Sigmoid colon (tissue), 7 donors: ENCODE data around the gene SSTR5. TPM values are rescaled to one million over a fixed set of nuclear protein-coding genes. Genes with fewer than 3 reads are reported as not detected.
A peak's percentile ranks its signal among the peaks of the same experiment; 100 is the strongest.

ENCODE experiments used
- DNase-seq: peaks from one replicate; pipeline ENCODE4 v3.0.0-alpha.2; 2019
- H3K27ac ChIP-seq, 4 donors: fragments of 200-600 bp; sonication (generic); one replicate each; pipeline ENCODE4 v1.5.1; 2016 to 2019; ENCODE audit warnings: mild to moderate bottlenecking in 1 of 4
- H3K27me3 ChIP-seq, 3 donors: fragments of 200-600 bp; sonication (generic); one replicate each; pipeline ENCODE4 v1.5.1; 2019; ENCODE audit warnings: mild to moderate bottlenecking in 1 of 3
- H3K36me3 ChIP-seq, 4 donors: fragments of 200-600 bp; sonication (generic); one replicate each; pipeline ENCODE4 v1.5.1; 2016 to 2019
- H3K4me1 ChIP-seq, 4 donors: fragments of 200-600 bp; sonication (generic); one replicate each; pipeline ENCODE4 v1.5.1; 2017 to 2019
- H3K4me3 ChIP-seq, 4 donors: fragments of 200-600 bp; sonication (generic); one replicate each; pipeline ENCODE4 v1.5.1; 2017 to 2019; ENCODE audit warnings: mild to moderate bottlenecking in 2 of 4, moderate library complexity in 1 of 4
- H3K9me3 ChIP-seq, 4 donors: fragments of 200-600 bp in 3 of 4; sonication (generic) in 3 of 4; one replicate each; pipeline versions ENCODE4 v1.5.1 to v1.6.1; 2013 to 2019
- EP300 ChIP-seq, 4 donors: sonication (generic); formaldehyde crosslinking; IDR thresholded peaks; one replicate each; pipeline ENCODE4 v1.6.1; 2017; ENCODE audit warnings: antibody characterized with exemption in 4 of 4
- POLR2A ChIP-seq, 2 donors: fragments of 450-650 bp; IDR thresholded peaks; one replicate each; pipeline ENCODE4 v1.6.1; 2016; ENCODE audit warnings: antibody characterized with exemption in 2 of 2, mild to moderate bottlenecking in 2 of 2, moderate library complexity in 2 of 2
- POLR2AphosphoS5 ChIP-seq, 4 donors: sonication (generic); formaldehyde crosslinking; IDR thresholded peaks; one replicate each; pipeline ENCODE4 v1.6.1; 2017; ENCODE audit warnings: antibody characterized with exemption in 4 of 4
- WGBS, 2 donors: extraction: QIAGEN DNeasy Blood & Tissue Kit; methylation state at CpG; one replicate each; pipeline ENCODE4 v1.1.7; 2013; 5-methylcytosine and 5-hydroxymethylcytosine counted together
- intact Hi-C: fragments of 100-400 bp; cut with DNase I; formaldehyde crosslinking; loops from one replicate; pipeline ENCODE4 v1.15.1; 2023
- polyA plus RNA-seq, 3 donors: library from polyadenylated mRNA; stranded (reverse); fragments of 200-250 nt; gene quantifications; one replicate each; pipeline ENCODE4 v1.2.3, GENCODE V29; 2013
- total RNA-seq, 4 donors: library from RNA; depleted of rRNA; stranded (reverse); fragments of >200 nt; gene quantifications; one replicate each; pipeline ENCODE4 v1.1.0, GENCODE V29; 2016
- TF ChIP-seq, protein P1 (sequence below), 4 experiments: fragments of 450-650 bp in 3 of 4; fragments of 200-600 bp in 1 of 4; IDR thresholded peaks; one replicate each; pipeline ENCODE4 v1.5.1; 2016 to 2019; ENCODE audit warnings: antibody characterized with exemption in 4 of 4, mild to moderate bottlenecking in 3 of 4, moderate library complexity in 2 of 4
- donor health status: healthy with polysubstance abuse.
- donor health status: Bipolar disorder and iron deficiency.
- donor health status: healthy.

The SSTR5 gene
- total and polyA plus RNA-seq, 7 donors: 0.04 TPM; not detected in 6

DNA sequence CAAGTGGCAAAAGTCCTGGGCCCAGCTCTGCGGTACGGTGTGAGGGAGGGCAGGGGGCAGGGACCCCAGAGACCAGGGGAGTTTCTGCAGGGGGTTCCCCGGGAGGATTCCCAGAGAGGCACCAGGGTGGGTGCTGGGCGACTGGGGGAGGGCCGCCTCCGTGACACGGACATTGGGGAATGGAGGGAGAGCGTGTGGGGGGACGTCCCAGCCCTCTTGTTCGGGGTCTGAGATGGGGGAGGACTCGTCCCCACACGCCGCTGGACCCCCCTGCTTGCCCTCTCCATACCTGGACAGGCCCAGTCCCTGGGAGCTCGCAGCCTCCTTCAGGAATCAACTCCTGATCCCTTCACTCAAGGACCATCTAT, 49.8 kb downstream of the SSTR5 start:
- H3K36me3 ChIP-seq: no peaks in the 10 kb centered on the region
- no peak for DNase-seq
- no peaks in the 10 kb centered on the region for H3K27me3 ChIP-seq
- no peaks in the 10 kb centered on the region for H3K9me3 ChIP-seq
- H3K4me3 ChIP-seq: no peak overlapping the region
- H3K27ac ChIP-seq: no peak overlapping the region
- TF ChIP-seq POLR2A (IDR thresholded peaks at IDR 0.05) (no peak), POLR2AphosphoS5 (IDR thresholded peaks at IDR 0.05) (no peak), EP300 (IDR thresholded peaks at IDR 0.05) (no peak)
- TF ChIP-seq, protein P1, sequence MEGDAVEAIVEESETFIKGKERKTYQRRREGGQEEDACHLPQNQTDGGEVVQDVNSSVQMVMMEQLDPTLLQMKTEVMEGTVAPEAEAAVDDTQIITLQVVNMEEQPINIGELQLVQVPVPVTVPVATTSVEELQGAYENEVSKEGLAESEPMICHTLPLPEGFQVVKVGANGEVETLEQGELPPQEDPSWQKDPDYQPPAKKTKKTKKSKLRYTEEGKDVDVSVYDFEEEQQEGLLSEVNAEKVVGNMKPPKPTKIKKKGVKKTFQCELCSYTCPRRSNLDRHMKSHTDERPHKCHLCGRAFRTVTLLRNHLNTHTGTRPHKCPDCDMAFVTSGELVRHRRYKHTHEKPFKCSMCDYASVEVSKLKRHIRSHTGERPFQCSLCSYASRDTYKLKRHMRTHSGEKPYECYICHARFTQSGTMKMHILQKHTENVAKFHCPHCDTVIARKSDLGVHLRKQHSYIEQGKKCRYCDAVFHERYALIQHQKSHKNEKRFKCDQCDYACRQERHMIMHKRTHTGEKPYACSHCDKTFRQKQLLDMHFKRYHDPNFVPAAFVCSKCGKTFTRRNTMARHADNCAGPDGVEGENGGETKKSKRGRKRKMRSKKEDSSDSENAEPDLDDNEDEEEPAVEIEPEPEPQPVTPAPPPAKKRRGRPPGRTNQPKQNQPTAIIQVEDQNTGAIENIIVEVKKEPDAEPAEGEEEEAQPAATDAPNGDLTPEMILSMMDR (IDR thresholded peaks at IDR 0.05): no peak
- intact Hi-C loops: no loop called here
- peaks cover 0 to 11% (median 5%) of the 10 kb centered on the region in 4 donors for H3K4me1 ChIP-seq
- 75 to 89% methylated on average over 14 of the region's 14 CpGs for WGBS, 2 donors

DNA sequence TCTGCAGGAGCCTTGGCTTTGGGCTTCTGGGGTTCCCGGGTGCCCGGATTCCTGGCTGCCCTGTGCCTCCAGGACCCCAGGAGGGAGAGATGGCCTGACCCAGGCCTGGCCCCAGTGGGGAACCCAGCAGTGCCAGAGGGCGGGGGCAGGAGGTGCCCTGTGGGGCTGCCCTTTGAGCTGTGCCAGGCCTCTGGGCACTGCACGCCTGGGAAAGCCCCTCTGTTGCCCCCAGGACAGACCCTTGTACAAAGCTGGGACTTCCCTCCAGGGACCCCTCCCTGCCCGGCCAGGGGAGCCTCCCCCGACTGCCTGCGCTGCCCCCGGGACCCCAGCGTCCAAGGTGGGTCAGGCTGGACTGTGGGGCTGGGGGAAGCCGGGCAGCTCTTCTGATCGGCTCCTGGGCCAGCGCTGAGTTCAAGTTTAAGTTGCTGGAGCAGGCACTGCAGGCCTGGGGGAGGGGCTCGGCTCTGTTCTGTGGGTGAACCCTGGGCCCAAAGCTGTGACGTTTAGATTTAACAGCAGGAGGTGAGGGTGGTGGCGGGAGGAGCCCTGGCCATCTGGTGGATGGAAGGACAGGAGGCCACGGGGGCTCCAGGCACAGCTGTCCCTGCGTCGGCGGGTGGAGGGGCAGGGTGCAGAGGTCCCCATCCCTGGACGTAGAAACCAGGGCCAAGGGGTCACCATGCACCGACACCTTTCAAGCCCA, 51.1 kb downstream of the SSTR5 start:
- Histone ChIP-seq H3K4me3 (no peak overlapping the region), H3K27me3 (no peaks in the 10 kb centered on the region), H3K27ac (no peak overlapping the region), H3K4me1 (peaks cover 0 to 11% (median 5%) of the 10 kb centered on the region in 4 donors), H3K9me3 (no peaks in the 10 kb centered on the region), H3K36me3 (no peaks in the 10 kb centered on the region)
- no peak for DNase-seq
- 60 to 73% methylated on average over 21 of the region's 21 CpGs for WGBS, 2 donors
- intact Hi-C loops: no loop called here
- TF ChIP-seq, protein P1 (IDR thresholded peaks at IDR 0.05): no peak

- DNase-seq: no peak
- TF ChIP-seq, protein P1 (IDR thresholded peaks at IDR 0.05): no peak
- TF ChIP-seq POLR2A (IDR thresholded peaks at IDR 0.05) (no peak), POLR2AphosphoS5 (IDR thresholded peaks at IDR 0.05) (no peak), EP300 (IDR thresholded peaks at IDR 0.05) (no peak)
- H3K36me3 ChIP-seq: no peaks in the 10 kb centered on the region
- no peaks in the 10 kb centered on the region for H3K9me3 ChIP-seq
- no peaks in the 10 kb centered on the region for H3K27me3 ChIP-seq
- WGBS, 2 donors: 76 to 82% methylated on average over 18 of the region's 18 CpGs
- no peak overlapping the region for H3K4me3 ChIP-seq
- H3K27ac ChIP-seq: no peak overlapping the region
- intact Hi-C loops: no loop called here
- H3K4me1 ChIP-seq: peaks cover 0 to 11% (median 5%) of the 10 kb centered on the region in 4 donors
These were observed 51.7 kb downstream of the SSTR5 start for GRCh38 chr16:1124291-1124690.

GRCh38 chr16:1124795-1125194, 52.2 kb downstream of the SSTR5 start:
- no peak for DNase-seq
- 85 to 86% methylated on average over 11 of the region's 11 CpGs for WGBS, 2 donors
- TF ChIP-seq POLR2AphosphoS5 (IDR thresholded peaks at IDR 0.05): no peak
- no peak for TF ChIP-seq EP300 (IDR thresholded peaks at IDR 0.05)
- no peak for TF ChIP-seq POLR2A (IDR thresholded peaks at IDR 0.05)
- TF ChIP-seq, protein P1 (IDR thresholded peaks at IDR 0.05): no peak
- Histone ChIP-seq H3K27me3 (no peaks in the 10 kb centered on the region), H3K4me3 (no peak overlapping the region), H3K4me1 (peaks cover 0 to 11% (median 5%) of the 10 kb centered on the region in 4 donors), H3K27ac (no peak overlapping the region), H3K9me3 (no peaks in the 10 kb centered on the region), H3K36me3 (no peaks in the 10 kb centered on the region)
- intact Hi-C loops: no loop called here

- no peaks in the 10 kb centered on the region for H3K36me3 ChIP-seq
- TF ChIP-seq, protein P1 (IDR thresholded peaks at IDR 0.05): no peak
- TF ChIP-seq POLR2AphosphoS5 (IDR thresholded peaks at IDR 0.05): no peak
- no peaks in the 10 kb centered on the region for H3K27me3 ChIP-seq
- intact Hi-C loops: no loop called here
- DNase-seq: peak; percentile 81
- H3K27ac ChIP-seq: no peak overlapping the region
- H3K4me1 ChIP-seq: peaks cover 0 to 11% (median 5%) of the 10 kb centered on the region in 4 donors
- H3K4me3 ChIP-seq: no peak overlapping the region
- H3K9me3 ChIP-seq: no peaks in the 10 kb centered on the region
- WGBS, 2 donors: 8 to 23% methylated on average over 18 of the region's 18 CpGs
These were observed 52.9 kb downstream of the SSTR5 start for GRCh38 chr16:1125471-1125870.
